Progenitor cell of endocrine pancreas (in vitro differentiated cells): ENCODE results near the gene SERPINA9. TPM values are rescaled to one million over a fixed set of nuclear protein-coding genes. Genes with fewer than 3 reads are reported as not detected.

ENCODE experiments used
- DNase-seq: peaks from one replicate; pipeline ENCODE4 v3.0.0; 2021; ENCODE audit warnings: low spot score; ENCODE audit not compliant: unreplicated experiment
- H3K27ac Mint-ChIP-seq: 2 replicates; pipeline ENCODE4 v1.8.0; 2021; ENCODE audit warnings: mild to moderate bottlenecking, moderate library complexity, mixed read lengths
- H3K27me3 Mint-ChIP-seq: 2 replicates; pipeline ENCODE4 v1.8.0; 2021; ENCODE audit warnings: mixed read lengths
- H3K36me3 Mint-ChIP-seq: 2 replicates; pipeline ENCODE4 v1.8.0; 2022; ENCODE audit warnings: mixed read lengths; ENCODE audit not compliant: insufficient read depth
- H3K4me1 Mint-ChIP-seq: 2 replicates; pipeline ENCODE4 v1.8.0; 2021; ENCODE audit warnings: low read depth, mixed read lengths
- H3K4me3 Mint-ChIP-seq: 2 replicates; pipeline ENCODE4 v1.8.0; 2021; ENCODE audit warnings: low read depth, mild to moderate bottlenecking, moderate library complexity, mixed read lengths
- H3K9me3 Mint-ChIP-seq: 2 replicates; pipeline ENCODE4 v1.8.0; 2021; ENCODE audit warnings: low read depth, mixed read lengths
- total RNA-seq: library from RNA; stranded (reverse); gene quantifications from 2 replicates; pipeline ENCODE4 v1.2.1, GENCODE V29; 2021
- TF ChIP-seq, protein P1 (sequence below): fragments of 200-600 bp; sonication (generic); IDR thresholded peaks from one replicate; pipeline ENCODE4 v1.5.0; 2021; ENCODE audit warnings: antibody characterized with exemption, mild to moderate bottlenecking; ENCODE audit not compliant: unreplicated experiment

Gene SERPINA9
- total RNA-seq, 1 donor from 2014 or later = not detected

DNA sequence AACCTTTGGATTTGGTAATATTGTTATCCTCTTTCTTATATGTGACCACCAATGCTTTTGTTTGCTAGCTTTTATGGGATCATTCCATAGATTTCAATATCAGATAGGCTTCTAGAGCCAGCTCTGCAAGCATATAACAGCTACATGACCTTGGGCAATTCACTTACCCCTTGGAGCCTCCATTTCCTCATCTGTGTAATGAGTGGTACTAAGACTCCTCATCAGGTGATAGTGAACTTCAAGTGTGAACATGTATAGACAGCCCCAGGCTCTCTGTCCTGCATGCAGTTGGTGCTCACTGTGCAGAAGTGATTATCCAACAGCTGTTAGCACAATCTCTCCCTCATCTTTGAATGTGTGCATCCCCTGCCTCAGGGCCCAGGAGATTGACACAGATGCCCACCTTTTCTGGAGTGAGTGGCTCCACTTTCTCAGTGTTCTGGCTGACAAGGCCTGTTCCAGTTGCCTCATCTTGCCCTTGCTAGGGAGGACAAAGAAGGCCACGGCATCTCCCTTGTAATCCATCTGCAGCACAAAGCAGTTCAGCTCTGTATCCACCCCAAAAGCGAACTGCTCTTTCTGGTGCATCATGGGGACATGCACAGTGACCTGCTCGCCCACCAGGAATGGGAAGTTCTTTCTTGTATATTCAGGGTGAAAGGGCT, 9.2 kb downstream of the SERPINA9 start:
- TF ChIP-seq, protein P1, sequence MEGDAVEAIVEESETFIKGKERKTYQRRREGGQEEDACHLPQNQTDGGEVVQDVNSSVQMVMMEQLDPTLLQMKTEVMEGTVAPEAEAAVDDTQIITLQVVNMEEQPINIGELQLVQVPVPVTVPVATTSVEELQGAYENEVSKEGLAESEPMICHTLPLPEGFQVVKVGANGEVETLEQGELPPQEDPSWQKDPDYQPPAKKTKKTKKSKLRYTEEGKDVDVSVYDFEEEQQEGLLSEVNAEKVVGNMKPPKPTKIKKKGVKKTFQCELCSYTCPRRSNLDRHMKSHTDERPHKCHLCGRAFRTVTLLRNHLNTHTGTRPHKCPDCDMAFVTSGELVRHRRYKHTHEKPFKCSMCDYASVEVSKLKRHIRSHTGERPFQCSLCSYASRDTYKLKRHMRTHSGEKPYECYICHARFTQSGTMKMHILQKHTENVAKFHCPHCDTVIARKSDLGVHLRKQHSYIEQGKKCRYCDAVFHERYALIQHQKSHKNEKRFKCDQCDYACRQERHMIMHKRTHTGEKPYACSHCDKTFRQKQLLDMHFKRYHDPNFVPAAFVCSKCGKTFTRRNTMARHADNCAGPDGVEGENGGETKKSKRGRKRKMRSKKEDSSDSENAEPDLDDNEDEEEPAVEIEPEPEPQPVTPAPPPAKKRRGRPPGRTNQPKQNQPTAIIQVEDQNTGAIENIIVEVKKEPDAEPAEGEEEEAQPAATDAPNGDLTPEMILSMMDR = no peak
- Mint-ChIP-seq H3K4me1 (no peaks in the 10 kb centered on the region), H3K9me3 (peaks cover 15% of the 10 kb centered on the region), H3K36me3 (peaks cover 3% of the 10 kb centered on the region), H3K27me3 (peaks cover 10% of the 10 kb centered on the region), H3K27ac (no peak overlapping the region), H3K4me3 (no peak overlapping the region)
- DNase-seq = no peak

DNA sequence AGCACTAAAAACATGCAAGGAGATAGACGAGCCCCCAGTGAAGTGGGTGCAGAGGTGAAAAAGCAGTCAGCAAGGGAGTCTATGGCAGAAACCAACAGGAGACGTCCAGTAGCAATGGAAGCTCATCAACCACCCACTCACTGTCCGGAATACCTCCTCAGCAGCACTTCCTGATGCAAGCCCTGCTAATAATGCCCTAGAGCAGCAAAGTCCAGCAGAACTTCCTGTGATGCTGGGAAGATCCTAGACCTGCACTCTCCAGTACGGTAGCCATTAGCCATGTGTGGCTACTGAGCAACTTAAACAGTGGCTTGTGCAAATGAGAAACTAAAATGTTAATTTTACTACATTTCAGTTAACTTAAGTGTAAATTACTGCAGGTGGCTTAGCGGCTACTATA, 11.0 kb downstream of the SERPINA9 start:
- no peak overlapping the region for H3K4me3 Mint-ChIP-seq
- H3K4me1 Mint-ChIP-seq = no peaks in the 10 kb centered on the region
- TF ChIP-seq, protein P1 = no peak
- H3K36me3 Mint-ChIP-seq = peaks cover 3% of the 10 kb centered on the region
- H3K27me3 Mint-ChIP-seq = peaks cover 10% of the 10 kb centered on the region
- H3K9me3 Mint-ChIP-seq = peaks cover 15% of the 10 kb centered on the region
- no peak for DNase-seq
- H3K27ac Mint-ChIP-seq = no peak overlapping the region

DNA sequence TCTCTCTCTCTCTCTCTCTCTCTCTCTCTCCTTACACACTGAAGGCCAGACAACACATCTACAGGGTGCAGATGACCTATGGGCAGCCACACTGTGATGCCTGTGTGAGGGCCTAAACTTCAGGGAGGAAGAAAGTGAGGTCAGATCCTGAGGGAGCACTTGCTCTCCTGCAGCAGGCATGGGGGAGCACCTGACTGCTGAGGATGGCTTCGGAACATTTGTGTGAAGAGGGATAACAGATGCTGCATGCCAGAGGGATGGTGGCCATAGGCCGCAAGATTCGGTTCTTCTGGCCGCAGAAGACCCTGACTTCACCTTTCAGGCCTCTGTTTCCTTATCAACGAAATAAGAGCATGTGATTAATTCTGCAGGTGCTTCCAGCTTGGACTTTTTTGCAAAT, 11.7 kb downstream of the SERPINA9 start:
- Mint-ChIP-seq H3K4me3 (no peak overlapping the region), H3K27ac (no peak overlapping the region), H3K4me1 (no peaks in the 10 kb centered on the region), H3K27me3 (peaks cover 10% of the 10 kb centered on the region), H3K36me3 (peaks cover 3% of the 10 kb centered on the region), H3K9me3 (peaks cover 15% of the 10 kb centered on the region)
- DNase-seq = no peak
- TF ChIP-seq, protein P1 = no peak

DNA sequence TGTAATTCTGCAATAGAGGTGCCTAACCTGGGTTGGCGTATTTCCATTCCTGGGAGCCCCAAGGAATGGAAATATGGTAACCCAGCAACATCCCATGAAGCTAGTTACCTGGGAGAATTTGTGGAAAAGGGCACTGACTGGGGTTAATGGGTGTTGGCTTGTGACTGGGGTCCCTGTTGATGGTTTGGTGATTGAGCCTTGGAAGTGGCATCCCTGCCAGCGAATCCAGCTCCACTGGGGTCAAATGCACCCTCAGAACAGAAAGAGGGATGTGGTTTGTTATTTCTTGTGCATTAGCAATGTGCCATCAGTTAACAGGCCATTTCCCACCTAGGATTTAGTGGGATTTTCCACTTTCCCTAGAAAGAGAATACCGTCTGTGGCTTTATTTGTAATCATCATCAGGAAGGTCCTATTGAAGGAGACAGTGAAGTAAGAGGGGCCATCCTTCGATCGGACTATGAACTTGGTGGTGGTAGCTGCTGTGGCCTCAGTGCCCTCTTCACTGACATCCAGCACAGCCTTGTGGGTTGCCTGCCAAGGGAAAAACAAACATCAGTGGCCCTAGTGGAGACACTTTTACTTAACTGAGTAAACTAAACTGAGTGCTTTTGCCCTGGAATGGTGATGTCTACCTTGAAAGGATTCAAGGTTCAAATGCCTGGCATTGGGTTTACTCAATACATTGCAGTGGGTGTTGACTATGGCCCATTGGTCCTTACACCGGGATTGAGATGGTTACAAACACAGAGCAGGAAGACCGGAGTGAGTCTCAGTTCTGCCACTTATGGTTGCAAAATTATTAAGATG, 13.0 kb downstream of the SERPINA9 start:
- peaks cover 21% of the 10 kb centered on the region for H3K9me3 Mint-ChIP-seq
- no peak for DNase-seq
- no peak overlapping the region for H3K4me3 Mint-ChIP-seq
- H3K27ac Mint-ChIP-seq = no peak overlapping the region
- peaks cover 3% of the 10 kb centered on the region for H3K36me3 Mint-ChIP-seq
- H3K4me1 Mint-ChIP-seq = no peaks in the 10 kb centered on the region
- TF ChIP-seq, protein P1 = no peak
- H3K27me3 Mint-ChIP-seq = peaks cover 10% of the 10 kb centered on the region

DNA sequence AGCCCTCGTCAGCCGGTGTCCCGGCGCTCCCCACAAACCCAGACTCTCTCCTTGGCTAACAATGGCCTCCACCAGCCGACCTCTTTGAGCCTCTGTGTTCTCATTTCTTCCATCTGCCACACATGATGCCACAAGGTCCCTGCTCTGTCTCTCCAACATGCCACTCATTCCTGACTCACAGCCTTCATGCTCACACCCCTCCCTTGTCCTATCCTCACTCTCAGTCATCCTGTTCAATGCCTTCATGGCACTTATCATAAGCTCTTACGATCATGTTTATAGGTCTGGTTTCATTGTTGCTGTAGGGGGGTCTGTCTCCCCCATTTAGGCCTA, 13.8 kb downstream of the SERPINA9 start:
- no peak for DNase-seq
- H3K27ac Mint-ChIP-seq = no peak overlapping the region
- no peak overlapping the region for H3K4me3 Mint-ChIP-seq

More for the DNA sequence above, 13.8 kb downstream of the SERPINA9 start:
- peaks cover 6% of the 10 kb centered on the region for H3K27me3 Mint-ChIP-seq
- TF ChIP-seq, protein P1 = no peak
- peaks cover 3% of the 10 kb centered on the region for H3K36me3 Mint-ChIP-seq
- H3K9me3 Mint-ChIP-seq = peaks cover 25% of the 10 kb centered on the region
- H3K4me1 Mint-ChIP-seq = no peaks in the 10 kb centered on the region
